Mononuclear cell (primary cell): ENCODE measurements around the gene EIPR1. TPM values are rescaled to one million over a fixed set of nuclear protein-coding genes. Genes with fewer than 3 reads are reported as not detected.

Source experiments
- H3K27me3 ChIP-seq: 2 replicates; pipeline ENCODE4 v1.6.0; 2011; ENCODE audit warnings: low read length, control low read depth; ENCODE audit not compliant: insufficient read depth
- H3K4me1 ChIP-seq: 2 replicates; pipeline ENCODE4 v1.5.1; 2011; ENCODE audit warnings: mild to moderate bottlenecking, low read length, control low read depth; ENCODE audit not compliant: insufficient read depth
- H3K4me3 ChIP-seq: 2 replicates; pipeline ENCODE4 v1.5.1; 2011; ENCODE audit warnings: mild to moderate bottlenecking, low read length, moderate library complexity
- H3K9me3 ChIP-seq: 2 replicates; pipeline ENCODE4 v1.5.1; 2011; ENCODE audit warnings: low read depth, mild to moderate bottlenecking, control low read depth, low read length
- total RNA-seq: library from RNA; depleted of rRNA; stranded (reverse); fragments of >200 nt; gene quantifications from one replicate; pipeline ENCODE4 v1.2.3, GENCODE V29; 2012

Gene EIPR1
- total RNA-seq, 1 donor: 10.0 TPM

DNA sequence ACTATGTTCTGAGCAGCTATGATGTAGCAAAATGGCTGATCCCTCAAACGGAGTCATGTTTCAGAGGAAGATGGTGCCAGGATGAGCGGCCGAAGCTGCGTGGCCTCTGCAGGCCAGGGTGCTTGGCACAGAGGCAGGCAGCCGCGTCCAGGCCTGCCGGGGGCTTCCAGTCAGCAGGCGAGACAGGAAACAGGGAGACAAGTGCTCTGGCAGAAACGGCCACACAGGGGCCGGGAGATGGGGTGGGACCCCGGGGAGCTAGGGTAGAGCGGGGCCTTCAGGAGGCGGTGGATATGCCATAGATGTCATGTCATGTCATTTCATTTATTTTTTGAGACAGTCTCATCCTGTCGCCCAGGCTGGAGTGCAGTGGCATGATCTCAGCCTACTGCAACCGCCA is 50.7 kb downstream of the EIPR1 start:
- Histone ChIP-seq H3K27me3 (no peaks in the 10 kb centered on the region), H3K9me3 (no peaks in the 10 kb centered on the region), H3K4me3 (no peak overlapping the region), H3K4me1 (no peaks in the 10 kb centered on the region)

DNA sequence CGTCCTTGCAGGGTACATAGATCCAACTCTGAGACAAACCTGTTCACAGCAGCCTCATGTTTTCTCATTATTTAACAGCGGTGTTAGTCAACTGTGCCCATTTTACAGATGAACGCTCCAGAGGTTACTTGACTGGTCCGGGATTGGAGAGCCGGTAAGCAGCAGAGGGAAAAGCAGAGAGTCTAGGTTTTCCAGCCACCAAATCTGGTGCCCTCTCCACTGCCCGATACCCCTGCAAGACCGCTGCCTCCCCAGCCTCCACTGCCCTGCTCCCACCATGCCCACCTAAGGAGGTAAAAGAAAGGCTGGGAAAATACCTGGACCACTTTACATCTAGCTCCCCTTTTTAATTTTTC is 51.5 kb downstream of the EIPR1 start:
- H3K4me3 ChIP-seq: no peak overlapping the region
- no peaks in the 10 kb centered on the region for H3K9me3 ChIP-seq
- no peaks in the 10 kb centered on the region for H3K4me1 ChIP-seq
- H3K27me3 ChIP-seq: no peaks in the 10 kb centered on the region

DNA sequence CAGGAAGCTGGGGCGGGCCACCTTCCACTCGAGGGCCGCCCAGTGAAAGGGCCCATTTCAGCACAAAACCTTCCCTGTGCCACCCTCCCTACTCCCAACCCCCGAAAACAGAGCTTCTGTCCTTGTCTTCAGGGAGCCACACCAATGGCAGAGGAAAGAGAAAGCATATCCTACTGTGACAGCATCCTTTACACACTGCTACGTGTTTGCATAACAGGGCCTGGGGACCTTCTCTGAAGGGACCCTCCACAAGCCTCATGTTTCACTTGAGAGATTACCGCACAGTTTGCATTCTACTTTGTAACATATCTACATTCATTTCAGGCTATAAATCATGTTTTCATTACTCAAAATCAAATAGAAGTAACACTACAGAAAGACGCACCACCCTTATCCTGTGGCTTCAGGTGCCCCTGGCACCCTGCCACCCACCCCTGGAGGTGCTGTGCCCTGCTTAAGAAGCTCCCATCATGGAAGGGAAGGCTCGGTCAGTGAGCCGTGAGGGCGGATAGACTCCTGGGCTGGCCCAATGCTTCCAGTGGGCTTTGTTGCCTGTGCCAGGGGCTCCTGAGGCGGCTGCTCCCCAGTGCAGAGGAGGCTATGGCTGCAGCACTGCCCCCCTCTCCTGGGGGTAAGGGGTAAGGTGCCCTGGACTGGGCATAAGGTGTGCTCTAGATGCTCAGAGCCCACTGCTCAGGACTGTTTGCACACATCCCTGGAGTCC is 52.0 kb downstream of the EIPR1 start:
- Histone ChIP-seq H3K27me3 (no peaks in the 10 kb centered on the region), H3K9me3 (no peaks in the 10 kb centered on the region), H3K4me3 (no peak overlapping the region), H3K4me1 (no peaks in the 10 kb centered on the region)

DNA sequence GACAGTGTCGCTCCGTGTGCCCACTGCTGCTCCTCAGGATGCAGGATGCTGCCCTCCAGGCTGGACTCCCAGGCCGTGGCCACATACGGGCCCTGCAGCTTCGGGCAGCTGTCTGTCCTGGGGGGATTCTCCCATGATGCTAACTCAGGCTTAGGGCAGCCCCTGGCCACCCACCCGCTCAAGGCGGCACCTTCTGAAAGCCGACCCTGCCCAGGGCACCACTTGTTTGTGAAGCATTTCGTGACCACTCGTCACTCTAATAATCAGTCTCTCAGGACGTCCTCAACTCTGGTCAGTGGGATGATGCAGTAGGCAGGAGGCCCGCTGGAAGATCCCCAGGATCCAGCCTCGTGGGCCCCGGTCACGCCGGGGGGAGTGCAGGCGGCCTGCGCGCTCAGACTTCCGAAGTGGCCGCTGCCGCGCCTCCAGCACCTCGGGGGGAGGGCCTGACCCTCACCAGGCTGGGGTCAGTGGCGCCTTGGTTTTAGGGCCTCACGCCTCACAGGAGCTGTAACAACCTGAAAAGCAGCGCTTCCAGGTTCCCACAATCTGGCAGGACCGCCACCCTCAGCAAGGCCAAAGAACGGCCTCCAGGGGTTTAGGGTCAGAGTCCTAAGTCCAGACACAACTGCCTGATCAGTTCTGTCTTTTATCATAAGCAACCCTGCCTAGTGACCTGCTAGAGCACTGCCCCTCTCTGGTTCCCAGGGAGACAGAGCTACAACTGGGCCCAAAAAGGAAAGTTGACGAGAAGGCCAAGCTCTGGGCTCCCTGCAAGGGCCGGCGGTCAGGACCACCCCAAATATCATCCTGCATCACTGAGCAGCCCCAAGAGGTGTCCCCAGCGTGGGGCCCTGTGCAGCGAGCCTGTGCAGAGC is 53.0 kb downstream of the EIPR1 start:
- Histone ChIP-seq H3K4me3 (no peak overlapping the region), H3K4me1 (no peaks in the 10 kb centered on the region), H3K27me3 (no peaks in the 10 kb centered on the region), H3K9me3 (no peaks in the 10 kb centered on the region)

DNA sequence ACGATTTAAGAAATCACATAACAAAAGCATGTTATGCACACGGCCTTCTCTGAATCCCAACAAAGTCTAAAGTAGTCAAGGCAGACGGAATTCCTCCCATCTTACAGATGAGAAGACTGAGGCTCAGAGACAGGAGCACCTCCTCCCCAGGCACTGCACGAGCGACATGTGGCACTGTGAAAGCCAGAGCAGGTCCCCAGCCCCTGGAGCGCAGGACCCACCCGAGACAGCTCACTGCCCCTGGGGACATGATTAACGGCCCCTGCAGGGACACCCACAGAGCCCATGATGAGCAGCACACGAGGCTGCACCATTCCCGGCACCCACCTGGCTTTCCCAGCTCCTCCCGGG is 53.6 kb downstream of the EIPR1 start:
- no peaks in the 10 kb centered on the region for H3K27me3 ChIP-seq
- H3K4me3 ChIP-seq: no peak overlapping the region

DNA sequence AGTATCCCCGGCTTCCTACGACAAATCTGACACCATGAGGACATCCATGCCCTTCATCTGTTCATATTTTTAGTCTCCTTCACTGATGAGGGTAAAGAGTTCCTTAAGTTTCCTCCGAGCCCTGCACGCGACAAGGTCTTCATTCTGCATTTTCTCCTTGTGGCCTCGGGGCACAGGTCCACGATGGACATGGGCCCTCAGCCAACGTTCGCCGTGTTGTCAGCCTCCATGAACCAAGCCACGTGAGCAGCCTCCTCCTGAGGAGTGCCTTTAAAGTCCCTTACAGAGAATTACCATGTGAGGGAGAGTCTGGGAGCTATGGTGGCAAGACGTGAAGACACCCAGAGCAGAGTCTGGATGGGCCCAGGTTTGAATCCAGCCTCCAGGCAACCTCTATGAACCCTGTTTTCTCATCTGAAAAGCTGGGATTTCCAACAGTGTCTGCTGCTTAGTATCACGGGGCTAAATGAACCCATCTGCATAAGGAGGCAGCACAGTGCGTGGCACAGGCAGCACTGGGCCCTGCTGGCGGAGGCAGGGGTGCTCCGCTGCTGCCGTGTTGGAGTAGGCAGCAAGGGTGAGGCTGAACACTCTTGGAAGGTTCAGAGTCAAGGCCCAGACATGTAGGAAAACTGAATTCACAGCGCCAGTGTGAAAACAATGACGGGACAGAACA is 54.1 kb downstream of the EIPR1 start:
- no peaks in the 10 kb centered on the region for H3K27me3 ChIP-seq
- no peaks in the 10 kb centered on the region for H3K9me3 ChIP-seq

More for the DNA sequence above, 53.6 kb downstream of the EIPR1 start:
- Histone ChIP-seq H3K9me3 (no peaks in the 10 kb centered on the region), H3K4me1 (no peaks in the 10 kb centered on the region)

DNA sequence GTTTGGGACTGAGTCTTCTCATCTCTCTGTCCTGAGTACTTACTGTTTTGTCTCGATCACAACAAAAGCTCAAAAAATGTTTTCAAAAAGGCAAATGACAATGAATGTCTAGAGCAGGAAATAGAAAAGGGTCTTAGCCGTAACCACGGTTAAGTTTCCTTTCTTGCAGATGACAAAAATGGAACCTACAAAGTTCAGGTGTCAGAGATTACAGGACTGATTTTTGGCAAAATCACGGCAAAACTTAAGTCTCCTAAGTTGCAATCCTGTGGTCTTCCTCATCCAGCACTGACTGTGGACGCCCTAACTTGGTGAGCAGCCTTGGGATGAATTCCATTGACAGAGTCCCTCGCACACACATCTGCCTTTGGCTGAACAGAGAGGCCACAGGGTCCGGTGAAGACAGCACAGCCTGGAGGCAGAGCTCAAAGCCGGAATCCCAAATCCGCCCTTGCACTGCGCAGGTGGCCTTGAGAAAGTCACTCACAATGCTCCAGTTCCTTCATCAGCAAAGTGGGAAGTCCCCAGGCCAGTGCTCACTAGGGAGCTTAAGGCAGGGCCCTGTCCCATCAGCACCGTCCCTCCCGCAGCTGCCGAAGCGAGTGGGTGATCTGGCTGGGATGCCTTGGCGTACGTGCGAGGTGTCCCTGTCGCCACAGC is 55.2 kb downstream of the EIPR1 start:
- Histone ChIP-seq H3K4me1 (no peaks in the 10 kb centered on the region), H3K27me3 (no peaks in the 10 kb centered on the region), H3K9me3 (no peaks in the 10 kb centered on the region), H3K4me3 (no peak overlapping the region)

More for the DNA sequence above, 54.1 kb downstream of the EIPR1 start:
- no peaks in the 10 kb centered on the region for H3K4me1 ChIP-seq
- no peak overlapping the region for H3K4me3 ChIP-seq

DNA sequence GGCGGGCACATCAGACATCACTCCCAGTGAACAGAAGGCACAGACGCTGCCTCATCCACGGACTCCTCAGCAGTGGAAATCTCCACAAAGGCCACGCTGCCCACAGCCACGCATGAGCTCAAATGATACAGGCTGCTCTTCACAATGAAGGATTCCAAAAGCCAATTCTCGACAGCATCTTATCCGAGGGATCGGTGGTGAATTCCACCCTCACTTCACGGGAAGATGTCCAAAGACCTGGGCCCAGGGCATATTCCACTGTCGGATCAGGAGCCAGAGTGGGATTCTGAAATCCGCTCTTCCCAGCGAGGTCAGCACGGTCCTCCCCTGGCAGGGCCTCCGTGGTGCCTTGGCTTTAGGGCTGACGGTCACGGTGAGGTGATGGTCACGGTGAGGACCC is 55.8 kb downstream of the EIPR1 start:
- H3K27me3 ChIP-seq: no peaks in the 10 kb centered on the region
- no peaks in the 10 kb centered on the region for H3K9me3 ChIP-seq
- no peak overlapping the region for H3K4me3 ChIP-seq
- H3K4me1 ChIP-seq: no peaks in the 10 kb centered on the region

DNA sequence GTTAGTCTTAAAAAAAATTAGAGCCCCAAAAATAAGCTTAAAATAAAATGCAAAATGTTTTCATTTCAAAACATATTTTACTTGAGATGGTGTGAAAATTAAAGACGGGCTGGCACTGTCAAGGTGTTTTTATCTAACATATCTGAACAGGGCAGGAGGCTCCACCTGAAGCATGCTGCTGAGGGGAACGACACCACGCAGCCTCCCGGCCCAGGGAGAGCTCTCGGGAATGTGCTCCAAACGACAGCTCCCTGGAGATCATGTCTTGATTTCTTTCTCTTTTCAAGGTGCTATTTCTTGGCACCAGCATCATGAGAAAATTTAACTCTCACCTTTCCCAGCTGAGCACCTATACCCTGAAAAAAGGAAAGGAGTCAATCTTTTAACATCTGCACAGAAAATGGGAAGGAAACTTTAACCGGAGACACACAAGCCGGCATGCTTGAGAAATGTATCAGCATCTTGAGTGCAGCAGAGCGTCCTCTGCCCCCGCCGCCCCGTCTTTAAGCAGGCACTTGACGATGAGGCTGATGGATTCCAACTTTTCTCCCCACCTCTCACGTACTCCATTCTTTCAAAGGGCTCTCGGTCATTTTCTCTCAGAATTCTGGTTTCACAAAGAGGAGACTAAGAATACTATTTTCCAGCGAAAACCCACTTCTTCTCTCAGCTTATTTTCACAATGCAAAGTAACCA is 56.6 kb downstream of the EIPR1 start:
- Histone ChIP-seq H3K4me3 (no peak overlapping the region), H3K9me3 (no peaks in the 10 kb centered on the region), H3K27me3 (no peaks in the 10 kb centered on the region), H3K4me1 (no peaks in the 10 kb centered on the region)

DNA sequence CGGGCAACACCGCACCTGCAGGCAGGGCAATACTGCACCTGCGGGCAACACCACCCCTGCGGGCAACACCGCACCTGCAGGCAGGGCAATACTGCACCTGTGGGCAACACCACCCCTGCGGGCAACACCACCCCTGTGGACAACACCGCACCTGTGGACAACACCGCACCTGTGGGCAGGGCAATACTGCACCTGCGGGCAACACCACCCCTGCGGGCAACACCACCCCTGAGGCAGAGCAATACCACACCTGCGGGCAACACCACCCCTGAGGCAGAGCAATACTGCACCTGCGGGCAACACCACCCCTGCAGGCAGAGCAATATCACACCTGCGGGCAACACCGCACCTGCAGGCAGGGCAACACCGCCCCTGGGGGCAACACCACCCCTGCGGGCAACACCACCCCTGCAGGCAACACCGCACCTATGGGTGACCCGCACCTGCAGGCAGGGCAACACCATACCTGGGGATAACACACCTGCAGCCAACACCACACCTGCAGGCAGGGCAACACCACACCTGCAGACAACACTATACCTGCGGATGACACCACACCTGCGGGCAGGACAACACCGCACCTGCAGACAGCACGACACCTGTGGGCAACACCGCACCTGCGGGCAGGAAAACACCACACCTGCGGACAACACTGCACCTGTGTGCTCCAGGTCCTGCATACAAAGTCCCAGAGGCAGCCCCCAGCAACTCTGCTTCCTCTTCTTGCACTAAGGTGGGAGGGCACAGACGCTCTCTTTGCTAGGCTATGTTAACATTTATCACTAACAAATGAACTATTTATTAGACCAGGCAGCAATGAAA is 57.7 kb downstream of the EIPR1 start:
- Histone ChIP-seq H3K4me3 (no peak overlapping the region), H3K4me1 (no peaks in the 10 kb centered on the region), H3K9me3 (no peaks in the 10 kb centered on the region), H3K27me3 (no peaks in the 10 kb centered on the region)

DNA sequence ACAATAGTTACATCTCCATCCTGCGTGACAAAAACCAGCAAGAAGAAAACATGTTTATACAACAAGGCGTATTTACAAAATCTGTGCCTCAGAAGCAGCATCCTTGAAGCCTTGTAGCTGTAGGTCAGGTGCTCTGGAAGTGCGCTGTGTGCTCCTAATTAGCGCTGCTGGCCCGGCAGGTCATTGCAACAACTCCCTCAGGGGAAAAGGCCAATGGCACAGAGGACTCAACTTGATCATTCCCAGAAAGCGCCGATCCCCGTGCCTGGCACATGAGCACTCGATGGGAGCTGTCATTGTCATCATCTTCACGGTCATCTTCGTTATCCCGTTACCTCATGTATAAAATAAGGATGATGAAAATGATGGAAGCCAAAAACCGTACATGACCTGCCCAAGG is 58.5 kb downstream of the EIPR1 start:
- Histone ChIP-seq H3K4me3 (no peak overlapping the region), H3K4me1 (no peaks in the 10 kb centered on the region), H3K9me3 (no peaks in the 10 kb centered on the region), H3K27me3 (no peaks in the 10 kb centered on the region)

DNA sequence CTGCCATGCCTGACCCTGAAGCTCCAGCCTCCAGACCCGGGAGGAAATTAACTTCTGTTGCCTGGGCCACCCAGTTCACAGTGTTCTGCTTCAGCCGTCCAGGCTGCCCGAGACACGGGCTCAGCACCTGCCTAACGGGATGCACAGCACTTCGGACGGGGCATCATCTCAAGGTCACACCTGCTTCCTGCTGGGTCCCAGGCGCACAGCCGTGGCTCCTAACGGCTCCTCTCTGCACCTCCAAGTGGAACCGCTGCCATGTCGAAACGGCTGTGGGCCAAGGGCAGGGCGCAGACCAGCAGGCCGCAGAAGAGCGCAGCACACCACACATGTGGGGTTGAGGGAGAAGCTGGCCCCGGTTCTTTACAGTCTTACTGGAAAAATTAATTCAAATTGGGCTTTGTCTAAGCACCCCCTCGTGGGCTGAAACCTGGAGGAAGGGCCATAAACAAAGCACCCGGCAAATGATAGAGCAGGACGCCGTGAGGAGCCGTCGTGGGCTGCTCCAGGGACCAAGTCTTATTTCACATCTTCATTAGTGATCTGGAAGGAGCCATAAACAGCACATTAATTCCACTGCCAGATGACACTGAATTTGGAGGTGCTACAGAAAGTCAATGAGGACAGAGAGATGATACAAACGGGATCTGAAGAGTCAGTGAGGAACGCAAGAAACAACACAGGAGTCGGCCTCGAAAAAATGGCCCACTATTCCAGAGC is 59.6 kb downstream of the EIPR1 start:
- no peaks in the 10 kb centered on the region for H3K4me1 ChIP-seq
- no peaks in the 10 kb centered on the region for H3K27me3 ChIP-seq
- H3K4me3 ChIP-seq: no peak overlapping the region
- no peaks in the 10 kb centered on the region for H3K9me3 ChIP-seq

DNA sequence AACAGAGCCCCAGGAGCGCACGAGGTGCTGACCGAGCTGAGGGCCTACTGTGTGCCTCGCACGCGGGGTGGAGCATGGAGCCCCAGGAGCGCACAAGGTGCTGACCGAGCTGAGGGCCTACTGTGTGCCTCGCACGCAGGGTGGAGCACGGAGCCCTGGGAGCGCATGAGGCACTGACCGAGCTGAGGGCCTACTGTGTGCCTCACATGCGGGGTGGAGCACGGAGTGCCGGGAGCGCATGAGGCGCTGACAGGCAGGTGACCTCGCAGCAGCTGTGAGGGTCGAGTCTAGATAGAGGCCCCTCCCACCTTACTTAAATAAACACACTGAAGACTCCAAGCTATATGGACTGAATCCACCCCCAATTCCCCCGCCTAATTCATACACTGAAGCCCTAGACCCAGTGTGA is 60.3 kb downstream of the EIPR1 start:
- Histone ChIP-seq H3K4me1 (no peaks in the 10 kb centered on the region), H3K27me3 (no peaks in the 10 kb centered on the region), H3K9me3 (no peaks in the 10 kb centered on the region), H3K4me3 (no peak overlapping the region)
